GM21529 (cell line): ENCODE results near the gene ESAM.
"Not testable (repeated sequence)": the region's sequence is repeated elsewhere in the genome, so short reads cannot be mapped to it uniquely, and the experiment has no call there.

ENCODE experiments used
- ATAC-seq: cut with Tn5 transposase; IDR thresholded peaks from one replicate; pipeline ENCODE4 v1.9.1; 2021; ENCODE audit not compliant: unreplicated experiment

Gene ESAM

DNA sequence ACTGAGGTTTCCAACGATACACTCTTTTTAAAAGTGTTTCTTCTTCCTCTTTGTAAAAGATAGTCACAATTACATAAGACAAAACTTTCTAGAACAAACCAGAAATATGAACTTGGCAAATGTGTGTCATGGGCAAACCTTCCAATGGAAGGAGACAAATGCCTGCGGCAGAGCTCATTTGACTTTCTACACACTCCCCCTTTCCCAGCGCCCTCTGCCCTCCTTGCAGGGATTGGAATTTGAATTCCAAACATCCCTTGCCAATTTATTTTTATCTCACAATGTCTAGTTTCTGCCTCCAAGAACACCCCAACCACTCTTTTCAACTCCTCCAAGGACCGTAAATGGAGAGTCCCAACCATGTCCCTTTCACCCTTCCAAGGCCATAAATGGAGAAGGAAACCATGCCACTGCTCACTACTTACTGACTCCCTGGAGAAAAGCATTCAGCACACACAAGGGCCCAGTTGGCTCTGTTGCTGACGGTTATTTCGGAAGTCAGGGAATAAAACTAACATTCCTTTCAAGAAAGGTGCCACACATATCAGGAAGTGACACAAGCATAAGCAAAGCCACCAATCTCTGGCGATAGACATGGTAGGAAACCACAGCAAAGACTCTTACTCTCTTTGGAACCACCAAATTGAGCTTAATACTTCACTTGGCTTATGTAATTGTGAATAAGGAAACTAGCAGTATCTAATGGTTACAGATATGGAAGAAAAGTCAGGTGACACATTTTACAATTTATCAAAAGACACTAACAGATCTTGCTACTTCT lies 15.0 kb upstream of the ESAM start:
- no peak for ATAC-seq

DNA sequence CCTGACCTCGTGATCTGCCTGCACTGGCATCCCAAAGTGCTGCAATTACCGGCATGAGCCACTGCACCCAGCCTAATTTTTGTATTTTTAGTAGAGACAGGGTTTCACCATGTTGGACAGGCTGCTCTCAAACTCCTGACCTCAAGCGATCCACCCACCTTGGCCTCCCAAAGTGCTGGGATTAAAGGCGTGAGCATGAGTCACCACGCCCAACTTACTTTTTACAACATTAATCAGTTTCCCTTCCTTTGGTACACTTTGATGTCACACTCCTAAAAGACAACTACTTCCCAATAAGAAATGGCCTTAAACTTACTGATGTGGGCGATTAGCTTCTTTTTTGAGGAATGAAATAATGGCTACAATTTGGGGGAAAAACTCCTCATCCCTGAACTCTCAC lies 8.9 kb upstream of the ESAM start:
- not testable (repeated sequence) for ATAC-seq

GRCh38 chr11:124769806-124770774 lies 8.0 kb upstream of the ESAM start:
- no peak for ATAC-seq

- no peak for ATAC-seq
Observed at GRCh38 chr11:124768914-124769313, 6.8 kb upstream of the ESAM start.

GRCh38 chr11:124766156-124766555 lies 4.1 kb upstream of the ESAM start:
- ATAC-seq = no peak

DNA sequence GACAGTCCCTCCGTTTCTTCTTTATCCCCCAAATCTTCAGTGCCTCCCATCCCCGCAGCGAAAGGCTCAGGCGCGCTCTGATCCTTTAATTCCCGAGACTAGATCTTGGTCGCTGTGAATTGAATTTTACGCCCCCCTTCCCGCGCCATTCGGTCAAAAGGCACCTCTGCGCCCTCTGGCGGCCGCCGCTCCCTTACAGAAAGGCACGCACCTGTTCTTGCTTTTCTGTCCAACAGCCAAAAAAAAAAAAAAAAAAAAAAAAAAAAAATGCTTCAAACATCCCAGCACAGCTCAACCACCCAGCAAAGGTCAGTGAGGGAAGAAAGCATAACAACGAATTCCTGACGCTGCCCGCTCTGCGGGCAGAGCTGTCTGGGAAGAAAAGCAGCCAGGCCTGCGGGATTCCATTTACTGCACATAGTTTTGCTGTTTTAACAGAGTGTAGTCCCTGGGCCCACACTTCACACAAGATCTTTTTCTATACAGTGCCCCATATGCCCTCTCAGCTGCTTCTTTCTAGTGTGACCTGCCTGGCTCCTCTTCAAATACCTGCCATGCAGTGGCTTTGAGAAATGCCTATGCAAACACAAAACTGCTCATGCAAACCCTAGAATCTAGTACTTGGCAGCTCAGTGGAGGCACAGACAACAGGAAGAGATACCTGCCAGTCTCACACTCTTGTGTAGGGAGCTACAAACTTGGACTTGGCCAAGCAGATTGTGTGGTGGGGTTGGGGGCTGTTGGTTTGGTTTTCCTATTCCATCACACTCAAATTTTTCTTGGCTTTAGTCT lies 1.3 kb upstream of the ESAM start:
- peak; percentile 28 for ATAC-seq

DNA sequence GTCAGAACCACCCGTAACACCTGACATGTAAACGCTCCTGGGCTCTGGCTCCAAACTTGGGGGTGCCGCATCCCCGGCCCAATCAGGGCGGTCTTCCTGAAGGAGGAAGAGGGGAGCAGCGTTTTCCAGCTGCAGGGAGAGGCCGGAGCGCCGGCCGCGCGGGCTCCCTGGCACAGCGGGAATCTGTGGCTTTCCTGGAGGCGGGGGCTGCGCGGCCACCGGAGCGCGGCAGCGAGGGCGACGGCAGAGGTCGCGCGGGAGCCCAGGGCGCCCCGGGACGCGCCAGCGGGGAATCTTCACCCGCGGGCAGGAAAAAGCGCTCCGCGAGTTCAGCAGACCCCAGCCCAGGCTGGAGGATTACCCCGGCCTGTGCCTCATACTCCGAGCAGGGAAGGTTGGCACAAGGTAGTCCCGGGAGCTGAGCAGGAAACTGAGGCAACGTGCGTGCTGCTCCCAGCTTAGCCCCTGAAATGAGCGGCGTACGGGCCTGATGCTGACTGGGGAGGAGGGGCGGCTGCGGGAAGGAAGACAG lies 600 bp upstream of the ESAM start:
- ATAC-seq = peak; percentile 18

DNA sequence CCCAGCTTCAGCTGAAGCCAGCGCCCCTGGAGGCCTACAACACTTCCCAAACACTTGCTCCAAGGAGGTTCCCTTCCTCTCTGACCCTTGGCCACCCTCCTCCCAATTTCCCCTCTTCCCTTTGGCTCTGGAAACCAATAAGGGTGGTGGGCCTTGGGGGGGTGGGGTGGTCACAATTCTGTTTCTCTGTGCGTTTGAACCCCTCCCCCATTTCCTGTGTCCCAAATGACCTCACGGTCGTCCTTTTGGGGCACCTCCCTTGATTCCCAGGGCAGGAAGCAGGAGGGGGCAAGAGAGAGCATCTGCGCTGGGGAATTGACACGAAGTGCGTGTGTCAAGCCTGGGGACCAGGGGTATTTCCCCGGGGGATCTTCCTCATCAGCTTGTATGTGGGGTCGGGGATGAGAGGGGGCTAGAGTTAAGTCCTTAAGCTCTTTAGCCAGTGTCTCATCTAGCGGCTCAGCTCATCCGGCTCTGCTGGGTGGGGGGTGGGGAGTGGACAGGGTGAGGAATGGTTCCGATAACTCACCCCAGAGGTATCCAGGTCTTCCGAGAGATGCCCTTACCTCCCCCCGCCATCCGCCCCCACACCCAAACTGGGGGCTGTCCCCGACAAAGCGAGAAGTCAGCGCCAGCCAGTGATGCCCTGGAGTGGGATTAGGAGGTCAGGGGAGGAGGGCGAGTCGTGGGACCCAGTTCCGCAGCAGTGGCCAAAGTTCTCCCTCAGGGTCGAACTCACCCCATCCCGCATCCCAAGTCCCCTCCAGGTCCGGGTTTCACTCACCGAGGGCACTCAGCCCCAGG lies 587 bp downstream of the ESAM start:
- peak; percentile 4 for ATAC-seq

DNA sequence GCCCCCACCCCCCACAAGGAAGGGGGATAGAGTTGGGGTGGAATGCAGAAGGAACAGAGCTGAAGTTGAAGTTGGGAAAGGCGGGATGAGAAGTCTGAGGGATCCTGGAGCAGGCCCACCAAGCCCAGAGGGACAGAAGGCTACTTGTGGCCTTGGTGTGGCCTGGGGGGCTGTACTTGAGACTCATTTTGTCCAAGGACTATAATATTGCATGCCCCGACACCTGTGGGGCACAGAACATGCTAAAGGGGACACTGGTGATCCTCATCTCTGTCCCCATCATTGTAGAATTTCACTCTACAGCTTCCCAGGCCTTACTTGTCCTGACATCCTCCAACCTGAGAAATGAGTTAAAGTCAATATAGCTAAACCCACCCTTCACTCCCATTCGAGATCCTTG lies 1.3 kb downstream of the ESAM start:
- ATAC-seq = no peak

DNA sequence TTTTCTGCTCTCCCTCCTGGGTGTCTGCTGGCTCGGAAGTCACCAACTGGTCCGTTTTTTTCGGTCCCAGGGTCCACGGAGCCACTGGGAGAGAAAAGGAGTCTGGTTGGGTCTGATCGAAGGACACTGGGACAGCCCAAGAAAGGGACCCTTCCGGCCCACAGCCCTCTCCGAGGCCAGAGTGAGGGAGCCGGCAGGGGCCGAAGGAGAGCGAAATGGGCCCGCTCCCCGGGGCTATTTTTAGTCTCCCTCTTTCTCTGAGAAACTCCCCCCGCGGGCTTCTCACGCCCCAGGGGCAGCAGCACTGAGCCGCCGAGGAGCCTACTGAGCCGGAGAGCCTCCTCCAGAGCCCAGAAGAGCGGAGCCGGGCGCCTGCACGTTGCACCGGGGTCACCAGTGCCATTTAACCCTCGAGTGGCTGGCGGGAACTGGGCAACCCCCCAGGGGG lies 1.9 kb downstream of the ESAM start:
- ATAC-seq = no peak

DNA sequence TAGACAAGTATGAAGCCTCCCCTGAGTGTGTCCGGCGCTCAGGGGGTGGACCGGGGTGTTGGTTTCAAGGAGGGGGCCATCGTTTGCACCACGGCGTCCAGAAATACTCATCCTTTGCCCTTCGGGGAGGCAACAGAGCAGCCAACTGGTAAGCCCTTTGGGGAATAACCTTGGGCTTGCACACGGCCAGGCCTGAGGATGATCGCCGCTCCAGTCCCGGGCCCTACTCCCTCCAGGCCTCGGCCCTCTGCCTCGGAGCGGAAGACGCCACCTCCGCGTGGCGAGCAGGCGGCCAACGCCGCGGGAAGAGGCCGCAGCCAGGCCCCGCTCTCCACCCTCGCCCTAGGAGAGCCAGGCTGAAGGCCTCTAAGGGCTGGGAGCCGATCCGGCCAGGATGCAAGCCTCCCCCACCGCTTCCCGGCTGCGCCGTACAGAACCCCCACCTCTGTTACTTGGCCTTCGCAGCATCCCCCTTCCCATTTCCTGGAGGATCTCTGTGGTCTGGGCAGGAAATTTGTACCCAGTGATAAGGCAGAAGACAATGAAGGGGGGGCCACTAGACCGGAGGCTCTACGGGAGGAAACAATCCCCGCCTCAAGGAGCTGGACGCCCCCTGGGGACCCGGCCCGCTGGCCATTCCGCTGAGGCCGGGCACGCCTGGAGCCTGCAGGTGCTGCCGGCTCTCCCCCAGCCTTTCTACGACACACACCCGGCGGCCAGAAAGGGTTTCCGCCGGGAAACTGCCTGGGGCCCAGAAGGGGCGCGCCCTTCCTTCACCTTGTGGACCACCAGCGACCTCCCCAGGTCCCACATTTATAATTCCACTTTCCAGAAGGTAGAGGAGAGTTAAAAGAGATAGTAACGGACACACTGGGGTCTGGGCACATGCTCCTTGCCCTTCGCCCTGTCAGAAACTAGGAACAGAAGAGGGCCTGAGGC lies 2.6 kb downstream of the ESAM start:
- ATAC-seq = no peak

- ATAC-seq = peak; percentile 57
Observed at GRCh38 chr11:124758355-124759265, 3.5 kb downstream of the ESAM start.

GRCh38 chr11:124757320-124757719 lies 4.8 kb downstream of the ESAM start:
- ATAC-seq = no peak

DNA sequence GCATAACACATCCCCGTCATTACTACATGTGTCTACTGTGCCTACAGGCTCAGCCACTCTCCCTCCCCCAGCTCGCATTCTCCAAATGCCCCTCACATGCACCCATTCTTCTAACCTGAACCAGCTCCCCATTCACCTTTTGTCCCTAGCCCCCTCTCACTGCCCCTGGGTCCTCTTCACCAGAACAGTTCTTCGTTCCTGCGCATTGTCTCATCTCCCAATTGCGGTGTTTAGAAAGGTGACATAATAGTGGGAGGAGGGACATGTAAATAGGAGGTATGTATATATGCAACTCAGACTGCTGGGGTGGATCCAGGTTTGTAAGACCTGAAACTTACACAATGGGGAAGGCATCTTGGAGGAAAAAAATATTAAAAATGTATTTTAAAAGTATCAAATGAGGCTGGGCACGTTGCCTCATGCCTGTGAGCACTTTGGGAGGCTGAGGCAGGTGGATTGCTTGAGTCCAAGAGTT lies 5.3 kb downstream of the ESAM start:
- no peak for ATAC-seq

GRCh38 chr11:124756033-124756752 lies 5.9 kb downstream of the ESAM start:
- no peak for ATAC-seq

DNA sequence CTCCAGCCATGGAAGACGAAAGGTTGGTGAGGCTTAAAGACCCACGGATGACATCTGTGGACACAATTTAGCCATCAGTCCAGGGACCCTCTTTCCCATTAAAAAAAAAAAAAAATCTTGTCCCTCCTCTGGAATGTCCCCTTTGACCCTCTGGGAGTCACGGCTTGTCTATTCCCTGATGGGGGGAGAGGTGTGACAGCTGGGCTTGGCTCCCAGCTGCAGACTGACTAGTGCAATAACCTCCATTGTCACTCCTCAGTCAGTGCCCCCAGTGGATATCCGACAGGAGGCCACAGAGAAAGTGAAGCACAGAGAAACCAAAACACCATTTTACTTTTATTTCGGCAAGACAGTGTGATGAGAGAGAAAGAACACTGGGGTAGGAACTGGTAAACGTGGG lies 7.4 kb downstream of the ESAM start:
- no peak for ATAC-seq

DNA sequence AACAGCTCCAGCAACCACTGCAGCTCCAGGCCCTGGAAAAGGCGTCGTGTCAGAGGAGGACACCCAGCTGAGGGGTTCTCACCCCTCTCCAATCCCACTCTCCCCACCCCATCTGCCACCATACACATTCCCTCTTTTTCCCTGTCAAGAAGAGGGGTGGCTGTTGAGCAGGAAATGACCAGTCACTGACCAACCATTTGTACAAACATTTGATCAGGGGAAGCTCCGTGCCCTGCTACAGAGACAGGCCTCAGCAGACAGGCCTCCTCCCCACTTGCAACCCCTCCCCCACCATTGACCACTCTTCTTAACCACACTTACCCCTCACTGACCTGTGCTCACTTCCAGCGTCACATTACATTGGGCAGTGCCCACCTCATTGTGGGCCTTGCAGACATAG lies 7.8 kb downstream of the ESAM start:
- ATAC-seq = no peak
